ENCODE results near the gene OSBPL10.

The OSBPL10 gene

DNA sequence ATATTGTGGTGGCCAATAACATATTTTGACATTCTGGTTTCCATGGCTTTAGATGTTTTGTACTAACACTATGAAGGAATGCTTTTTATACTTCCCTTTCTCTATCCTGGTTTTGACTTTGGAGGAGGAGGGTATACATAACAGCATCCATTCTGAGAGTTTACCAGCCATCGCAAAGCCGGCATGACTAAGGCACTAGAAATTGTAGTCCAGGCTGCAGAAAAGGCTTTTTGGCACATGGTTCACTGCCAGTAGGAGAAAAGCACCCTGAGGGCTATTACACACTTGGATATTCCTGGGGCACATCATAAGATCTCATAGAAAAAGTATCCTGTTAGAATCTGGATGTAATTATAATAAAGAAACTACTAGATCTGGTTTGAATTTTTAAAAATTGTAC, 346.6 kb downstream of the OSBPL10 start:
- FAIRE-seq (no peak), DNase-seq (ENCODE audit: insufficient read length, low spot score) (no peak)
- no peak for TF ChIP-seq SPI1 (IDR thresholded peaks at IDR 0.05; ENCODE audit: low read depth, low read length)
- TF ChIP-seq POLR2AphosphoS5 (IDR thresholded peaks at IDR 0.05; ENCODE audit: low read depth, low read length): no peak
- no peak for TF ChIP-seq POLR2A (IDR thresholded peaks at IDR 0.05; ENCODE audit: low read depth, low read length)
- no peak for TF ChIP-seq POU2F2 (IDR thresholded peaks at IDR 0.05; ENCODE audit: low read depth, low read length)

DNA sequence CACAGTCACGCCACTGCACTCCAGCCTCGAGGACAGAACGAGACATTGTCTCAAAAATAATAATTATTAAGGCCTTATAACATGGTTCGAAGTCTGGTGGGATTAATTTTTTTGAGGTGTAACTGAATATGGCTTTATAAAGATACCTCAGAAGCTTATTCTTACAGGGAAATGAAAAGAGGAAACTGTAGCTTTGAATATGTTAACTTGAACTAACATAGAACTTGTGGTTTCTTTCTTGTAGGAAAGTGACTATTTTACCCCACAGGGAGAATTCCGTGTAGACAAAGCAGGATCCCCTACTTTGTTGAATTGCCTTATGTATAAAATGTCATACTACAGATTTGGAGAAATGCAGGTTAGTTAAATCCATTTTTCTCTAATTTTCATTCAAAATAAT, 352.0 kb downstream of the OSBPL10 start:
- FAIRE-seq (no peak), DNase-seq (ENCODE audit: insufficient read length, low spot score) (no peak)
- TF ChIP-seq POLR2A (IDR thresholded peaks at IDR 0.05; ENCODE audit: low read depth, low read length) (no peak), TAF1 (IDR thresholded peaks at IDR 0.05; ENCODE audit: low read depth, low read length) (no peak), POLR2AphosphoS5 (IDR thresholded peaks at IDR 0.05; ENCODE audit: low read depth, low read length) (no peak), PAX5 (IDR thresholded peaks at IDR 0.05; ENCODE audit: insufficient read depth, low read length, severe bottlenecking) (no peak), POU2F2 (IDR thresholded peaks at IDR 0.05; ENCODE audit: low read depth, low read length) (no peak), SPI1 (IDR thresholded peaks at IDR 0.05; ENCODE audit: low read depth, low read length) (no peak)

DNA sequence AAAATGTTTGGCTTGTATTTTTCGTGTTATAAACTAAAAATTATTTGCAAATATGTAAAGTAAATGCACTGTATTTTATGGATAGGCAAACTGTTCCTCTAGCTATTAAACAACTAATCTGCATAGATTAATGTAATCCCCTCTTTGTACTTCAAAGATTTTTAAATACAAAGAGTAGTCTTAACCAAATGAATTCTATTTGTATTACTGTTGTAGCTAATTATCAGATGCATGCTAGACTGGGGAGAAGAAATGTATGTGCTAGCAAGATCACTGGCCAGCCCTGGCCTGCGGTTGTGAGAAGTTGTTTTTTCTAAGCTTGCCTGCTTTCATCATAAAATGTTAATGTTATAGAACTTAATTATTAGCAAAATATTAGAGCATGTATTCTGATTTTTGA, 355.7 kb downstream of the OSBPL10 start:
- TF ChIP-seq SPI1 (IDR thresholded peaks at IDR 0.05; ENCODE audit: low read depth, low read length) (no peak), POLR2AphosphoS5 (IDR thresholded peaks at IDR 0.05; ENCODE audit: low read depth, low read length) (no peak), POU2F2 (IDR thresholded peaks at IDR 0.05; ENCODE audit: low read depth, low read length) (no peak)
- FAIRE-seq: no peak

DNA sequence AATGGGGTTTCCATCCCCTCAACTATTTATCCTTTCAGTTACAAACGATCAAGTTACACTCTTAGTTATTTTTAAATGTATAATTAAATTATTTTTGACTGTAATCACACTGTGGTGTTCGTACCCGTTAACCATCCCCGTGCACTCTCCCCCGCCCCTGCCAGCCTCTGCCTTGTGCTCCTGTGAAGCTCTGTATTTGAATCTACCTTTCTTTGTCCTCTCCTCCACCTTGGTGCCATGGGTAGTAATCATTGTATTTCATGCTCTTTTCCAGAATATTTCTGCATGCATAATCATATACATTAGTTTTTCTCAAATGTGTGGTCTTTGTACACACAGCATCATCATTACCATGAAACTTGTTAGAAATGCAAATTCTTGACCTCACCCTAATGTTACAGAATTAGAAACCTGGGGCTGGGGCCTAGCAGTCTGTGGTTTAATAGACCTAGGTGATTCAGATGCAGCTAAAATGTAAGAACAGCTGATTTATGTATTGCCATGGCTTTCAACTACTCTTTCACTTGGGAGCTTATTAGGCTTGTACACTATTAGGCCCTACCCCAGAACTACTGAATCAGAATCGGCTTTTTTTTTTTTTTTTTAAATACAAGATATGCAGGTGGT, 356.9 kb downstream of the OSBPL10 start:
- FAIRE-seq (peak; percentile 59), DNase-seq (ENCODE audit: insufficient read length, low spot score) (no peak)
- TF ChIP-seq SPI1 (IDR thresholded peaks at IDR 0.05; ENCODE audit: low read depth, low read length) (no peak), POU2F2 (IDR thresholded peaks at IDR 0.05; ENCODE audit: low read depth, low read length) (peak; percentile 52; the same call in 1 of the 2 replicates)

More for the DNA sequence above, 355.7 kb downstream of the OSBPL10 start:
- no peak for DNase-seq (ENCODE audit: insufficient read length, low spot score)

DNA sequence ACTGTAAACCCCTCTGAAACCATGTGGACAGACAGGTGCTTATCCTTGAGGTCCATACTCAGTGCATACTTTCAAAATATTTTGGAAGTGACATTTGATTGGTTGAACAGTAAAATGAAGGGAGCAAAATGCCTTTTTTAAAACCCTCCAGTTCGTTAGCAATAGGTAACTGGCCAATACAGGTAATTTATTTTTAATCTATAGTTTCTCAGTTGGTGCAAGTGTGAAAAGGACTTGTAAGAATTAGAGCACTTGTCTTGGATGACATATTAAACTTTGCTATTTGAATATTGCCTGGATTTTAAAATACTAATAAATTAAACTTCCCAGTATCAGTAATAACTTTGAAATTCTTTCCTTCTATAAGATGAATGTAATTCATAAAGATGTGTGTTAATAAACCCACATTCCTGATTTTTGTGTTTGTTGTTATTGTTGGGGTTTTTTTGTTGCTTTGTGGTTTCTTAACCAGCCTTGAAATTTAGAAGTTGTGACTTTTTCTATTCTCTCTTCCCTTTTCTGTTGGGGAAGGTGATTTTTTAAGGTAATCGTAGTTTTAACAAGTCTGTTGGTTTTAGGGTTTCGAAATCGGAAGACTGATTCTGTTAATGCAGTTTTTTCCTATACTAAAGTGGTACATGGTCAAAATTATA, 358.3 kb downstream of the OSBPL10 start:
- FAIRE-seq: no peak
- DNase-seq (ENCODE audit: insufficient read length, low spot score): no peak
- TF ChIP-seq POLR2A (IDR thresholded peaks at IDR 0.05; ENCODE audit: low read depth, low read length) (no peak), SPI1 (IDR thresholded peaks at IDR 0.05; ENCODE audit: low read depth, low read length) (peak; percentile 92), TAF1 (IDR thresholded peaks at IDR 0.05; ENCODE audit: low read depth, low read length) (no peak), PAX5 (IDR thresholded peaks at IDR 0.05; ENCODE audit: insufficient read depth, low read length, severe bottlenecking) (no peak), POLR2AphosphoS5 (IDR thresholded peaks at IDR 0.05; ENCODE audit: low read depth, low read length) (no peak)

DNA sequence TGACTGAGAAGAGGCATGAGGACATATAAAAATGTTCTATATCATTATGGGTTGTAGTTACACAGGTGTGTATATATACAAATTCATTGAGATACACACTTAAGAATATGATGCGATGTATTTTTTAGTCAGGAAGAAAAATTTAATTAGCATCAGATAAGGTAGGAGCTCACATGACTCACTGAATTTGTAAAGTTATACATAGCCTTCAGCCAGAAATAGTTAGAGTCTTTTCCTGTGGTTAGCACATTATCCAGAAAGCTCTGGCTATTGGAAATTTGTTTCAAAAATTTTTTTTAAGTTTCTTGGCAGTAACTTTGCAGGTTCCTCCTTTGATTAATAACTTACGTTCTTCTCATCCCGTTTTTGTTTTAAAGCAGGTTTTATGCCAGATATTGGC, 359.7 kb downstream of the OSBPL10 start:
- no peak for FAIRE-seq
- TF ChIP-seq POU2F2 (IDR thresholded peaks at IDR 0.05; ENCODE audit: low read depth, low read length): no peak
- no peak for TF ChIP-seq SPI1 (IDR thresholded peaks at IDR 0.05; ENCODE audit: low read depth, low read length)
- no peak for TF ChIP-seq PAX5 (IDR thresholded peaks at IDR 0.05; ENCODE audit: insufficient read depth, low read length, severe bottlenecking)
- TF ChIP-seq POLR2AphosphoS5 (IDR thresholded peaks at IDR 0.05; ENCODE audit: low read depth, low read length): no peak
- no peak for DNase-seq (ENCODE audit: insufficient read length, low spot score)

DNA sequence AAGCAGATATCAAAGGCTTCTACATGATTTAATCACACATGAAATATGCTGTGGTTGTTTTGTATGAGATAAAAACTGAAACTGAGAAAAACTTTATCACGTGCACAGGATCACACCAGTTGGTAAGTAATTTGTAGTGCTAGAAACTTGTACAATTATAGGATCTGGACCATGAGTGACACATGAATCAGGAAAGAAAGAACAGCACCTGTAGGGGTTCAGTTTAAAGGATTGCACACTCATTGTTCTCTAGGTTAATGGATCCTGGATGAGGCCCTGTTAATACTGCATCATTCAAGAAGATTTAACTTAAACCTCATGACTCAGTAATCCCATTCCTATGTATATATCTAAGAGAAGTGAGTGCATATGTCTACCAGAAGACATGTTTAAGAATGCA, 360.4 kb downstream of the OSBPL10 start:
- FAIRE-seq: no peak
- no peak for DNase-seq (ENCODE audit: insufficient read length, low spot score)
- TF ChIP-seq POLR2AphosphoS5 (IDR thresholded peaks at IDR 0.05; ENCODE audit: low read depth, low read length) (no peak), SPI1 (IDR thresholded peaks at IDR 0.05; ENCODE audit: low read depth, low read length) (no peak)

DNA sequence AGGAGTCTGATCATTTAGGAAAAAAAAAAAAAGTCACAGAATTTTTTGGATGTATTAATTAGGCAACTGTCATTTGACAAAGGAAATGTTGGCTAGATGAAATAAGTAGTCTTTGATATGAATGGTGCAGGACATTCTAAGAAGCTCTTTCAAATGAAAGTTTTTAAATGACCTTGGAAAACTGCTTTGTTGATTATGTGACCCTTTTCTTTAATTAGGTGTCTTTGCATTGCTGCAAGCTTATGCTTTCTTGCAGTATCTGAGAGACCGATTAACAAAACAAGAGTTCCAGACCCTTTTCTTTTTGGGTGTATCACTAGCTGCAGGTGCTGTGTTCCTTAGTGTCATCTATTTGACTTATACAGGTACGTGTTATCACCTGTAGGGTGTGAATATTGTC, 364.4 kb downstream of the OSBPL10 start:
- DNase-seq (ENCODE audit: insufficient read length, low spot score): no peak
- no peak for TF ChIP-seq TAF1 (IDR thresholded peaks at IDR 0.05; ENCODE audit: low read depth, low read length)
- no peak for TF ChIP-seq PAX5 (IDR thresholded peaks at IDR 0.05; ENCODE audit: insufficient read depth, low read length, severe bottlenecking)
- TF ChIP-seq SPI1 (IDR thresholded peaks at IDR 0.05; ENCODE audit: low read depth, low read length): no peak
- no peak for TF ChIP-seq POLR2A (IDR thresholded peaks at IDR 0.05; ENCODE audit: low read depth, low read length)
- no peak for TF ChIP-seq POLR2AphosphoS5 (IDR thresholded peaks at IDR 0.05; ENCODE audit: low read depth, low read length)
- TF ChIP-seq POU2F2 (IDR thresholded peaks at IDR 0.05; ENCODE audit: low read depth, low read length): no peak
- FAIRE-seq: no peak

DNA sequence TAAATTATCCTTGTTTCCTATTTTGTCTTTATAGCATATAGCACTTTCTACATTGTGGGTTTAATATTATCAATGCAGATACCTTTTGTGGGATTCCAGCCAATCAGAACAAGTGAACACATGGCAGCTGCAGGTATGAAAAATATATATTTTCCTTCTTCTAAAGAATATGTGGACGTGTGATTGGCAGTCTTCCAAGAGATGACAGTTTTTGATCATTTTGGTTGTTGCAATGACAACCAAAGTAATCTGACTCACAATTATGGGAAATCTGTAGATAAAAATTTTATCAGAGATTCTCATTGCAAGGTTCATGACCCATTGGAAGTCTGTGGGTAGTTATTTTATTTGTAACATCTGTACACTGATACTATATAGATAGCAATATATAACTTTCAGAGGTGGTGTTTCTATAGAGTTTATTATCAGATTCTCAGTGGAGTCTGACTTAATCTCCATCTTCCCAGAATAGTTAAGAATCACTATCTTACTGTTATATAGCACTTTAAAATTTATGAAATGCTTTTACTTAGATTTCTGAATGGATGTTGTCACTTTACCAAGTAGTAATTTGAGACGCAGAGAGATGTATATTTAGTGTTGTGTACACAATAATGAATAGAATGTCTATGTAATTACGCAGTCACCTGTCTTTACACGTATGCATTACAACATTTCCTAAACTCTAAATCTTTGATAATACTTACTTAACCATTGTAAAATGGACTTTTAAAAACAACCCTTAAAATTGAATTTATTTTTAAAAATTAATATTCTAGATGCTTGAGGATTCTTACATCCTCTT, 365.8 kb downstream of the OSBPL10 start:
- no peak for FAIRE-seq
- DNase-seq (ENCODE audit: insufficient read length, low spot score): no peak
- TF ChIP-seq POLR2A (IDR thresholded peaks at IDR 0.05; ENCODE audit: low read depth, low read length): no peak
- TF ChIP-seq PAX5 (IDR thresholded peaks at IDR 0.05; ENCODE audit: insufficient read depth, low read length, severe bottlenecking): no peak
- TF ChIP-seq POU2F2 (IDR thresholded peaks at IDR 0.05; ENCODE audit: low read depth, low read length): no peak
- TF ChIP-seq SPI1 (IDR thresholded peaks at IDR 0.05; ENCODE audit: low read depth, low read length): no peak
- no peak for TF ChIP-seq POLR2AphosphoS5 (IDR thresholded peaks at IDR 0.05; ENCODE audit: low read depth, low read length)
- no peak for TF ChIP-seq TAF1 (IDR thresholded peaks at IDR 0.05; ENCODE audit: low read depth, low read length)
